H9 (cell line): ENCODE measurements around the gene MMD. TPM values are rescaled to one million over a fixed set of nuclear protein-coding genes. Genes with fewer than 3 reads are reported as not detected.

Experiments
- DNase-seq: peaks from one replicate; pipeline ENCODE4 v3.0.0-alpha.2; 2017
- H2AFZ ChIP-seq: one replicate; pipeline ENCODE4 v1.6.1; 2013; ENCODE audit warnings: mild to moderate bottlenecking, low read length, control low read depth, moderate library complexity
- H2AK5ac ChIP-seq: 2 replicates; pipeline ENCODE4 v1.6.1; 2013; ENCODE audit warnings: low read length, control low read depth, mixed read lengths; ENCODE audit not compliant: insufficient read length
- H2BK120ac ChIP-seq: one replicate; pipeline ENCODE4 v1.6.1; 2013; ENCODE audit warnings: low read depth, mild to moderate bottlenecking, low read length, control low read depth, inconsistent platforms; ENCODE audit not compliant: poor library complexity, severe bottlenecking
- H2BK12ac ChIP-seq: 2 replicates; pipeline ENCODE4 v1.6.1; 2013; ENCODE audit warnings: low read length, control low read depth, mixed read lengths, low read depth; ENCODE audit not compliant: insufficient read length
- H2BK15ac ChIP-seq: 2 replicates; pipeline ENCODE4 v1.6.1; 2013; ENCODE audit warnings: low read depth, low read length, control low read depth
- H2BK20ac ChIP-seq: one replicate; pipeline ENCODE4 v1.6.1; 2013; ENCODE audit warnings: low read depth, mild to moderate bottlenecking, low read length, control low read depth, inconsistent platforms; ENCODE audit not compliant: poor library complexity, severe bottlenecking
- H2BK5ac ChIP-seq: 2 replicates; pipeline ENCODE4 v1.6.1; 2013; ENCODE audit warnings: low read length, control low read depth, mixed read lengths; ENCODE audit not compliant: insufficient read length
- H3K14ac ChIP-seq: 2 replicates; pipeline ENCODE4 v1.6.1; 2013; ENCODE audit warnings: low read length, control low read depth; ENCODE audit not compliant: insufficient read depth
- H3K18ac ChIP-seq: 2 replicates; pipeline ENCODE4 v1.6.1; 2013; ENCODE audit warnings: low read depth, mild to moderate bottlenecking, mixed read lengths, low read length, control low read depth; ENCODE audit not compliant: insufficient read length
- H3K23ac ChIP-seq: 2 replicates; pipeline ENCODE4 v1.6.1; 2013; ENCODE audit warnings: low read length, control low read depth, mixed read lengths, low read depth; ENCODE audit not compliant: insufficient read length
- H3K23me2 ChIP-seq: 2 replicates; pipeline ENCODE4 v1.6.1; 2013; ENCODE audit warnings: low read depth, mild to moderate bottlenecking, mixed read lengths, low read length, control low read depth; ENCODE audit not compliant: insufficient read length, poor library complexity, severe bottlenecking
- H3K27ac ChIP-seq: 2 replicates; pipeline ENCODE4 v1.5.1; 2013; ENCODE audit warnings: low read length, control low read depth, mixed read lengths, low read depth; ENCODE audit not compliant: insufficient read length
- H3K27me3 ChIP-seq: 2 replicates; pipeline ENCODE4 v1.6.1; 2013; ENCODE audit warnings: low read length, control low read depth, inconsistent platforms; ENCODE audit not compliant: insufficient read depth
- H3K4ac ChIP-seq: 2 replicates; pipeline ENCODE4 v1.6.1; 2013; ENCODE audit warnings: low read depth, mild to moderate bottlenecking, control low read depth, inconsistent platforms, low read length, moderate library complexity
- H3K4me1 ChIP-seq: 2 replicates; pipeline ENCODE4 v1.6.1; 2013; ENCODE audit warnings: low read length, control low read depth, inconsistent platforms; ENCODE audit not compliant: insufficient read depth
- H3K4me2 ChIP-seq: 2 replicates; pipeline ENCODE4 v1.6.1; 2013; ENCODE audit warnings: low read length, control low read depth, mixed read lengths; ENCODE audit not compliant: insufficient read length, insufficient read depth
- H3K56ac ChIP-seq: 2 replicates; pipeline ENCODE4 v1.6.1; 2013; ENCODE audit warnings: low read depth, mild to moderate bottlenecking, mixed read lengths, low read length, control low read depth; ENCODE audit not compliant: insufficient read length
- H3K79me1 ChIP-seq: 2 replicates; pipeline ENCODE4 v1.6.1; 2013; ENCODE audit warnings: low read depth, mild to moderate bottlenecking, moderate library complexity, low read length, control low read depth, inconsistent platforms; ENCODE audit not compliant: insufficient read depth, poor library complexity, severe bottlenecking
- H3K79me2 ChIP-seq: 2 replicates; pipeline ENCODE4 v1.6.1; 2013; ENCODE audit warnings: low read length, control low read depth, inconsistent platforms; ENCODE audit not compliant: insufficient read depth
- H3K9ac ChIP-seq: 2 replicates; pipeline ENCODE4 v1.6.1; 2013; ENCODE audit warnings: low read length, control low read depth, mixed read lengths; ENCODE audit not compliant: insufficient read length; ENCODE audit errors: extremely low read depth
- H3K9me3 ChIP-seq: one replicate; pipeline ENCODE4 v1.6.1; 2013; ENCODE audit warnings: low read depth, low read length, inconsistent platforms; ENCODE audit not compliant: control insufficient read depth
- H3T11ph ChIP-seq: one replicate; pipeline ENCODE4 v1.6.1; 2013; ENCODE audit warnings: mild to moderate bottlenecking, low read length, control low read depth, inconsistent platforms
- H4K20me1 ChIP-seq: one replicate; pipeline ENCODE4 v1.6.1; 2013; ENCODE audit not compliant: control insufficient read depth, insufficient read length, insufficient read depth
- H4K5ac ChIP-seq: 2 replicates; pipeline ENCODE4 v1.6.1; 2013; ENCODE audit warnings: low read depth, mild to moderate bottlenecking, mixed read lengths, low read length, control low read depth; ENCODE audit not compliant: insufficient read length
- H4K8ac ChIP-seq: replicated peaks from 2 replicates; pipeline ENCODE4 v1.6.1; 2013; ENCODE audit warnings: low read length, control low read depth, mixed read lengths, low read depth; ENCODE audit not compliant: insufficient read length
- H4K91ac ChIP-seq: 2 replicates; pipeline ENCODE4 v1.6.1; 2013; ENCODE audit warnings: low read depth, mild to moderate bottlenecking, moderate library complexity, mixed read lengths, low read length, control low read depth; ENCODE audit not compliant: insufficient read length
- H3K27ac Mint-ChIP-seq, 3 experiments: 2 replicates in 2 of 3; 3 replicates in 1 of 3; pipeline ENCODE4 v1.8.0; 2020 to 2021; ENCODE audit warnings: mixed read lengths in 3 of 3, mild to moderate bottlenecking in 1 of 3, moderate library complexity in 1 of 3
- H3K27me3 Mint-ChIP-seq: 2 replicates; pipeline ENCODE4 v1.8.0; 2021; ENCODE audit warnings: low read depth, mild to moderate bottlenecking, moderate library complexity, mixed read lengths
- H3K36me3 Mint-ChIP-seq, 3 experiments: 2 replicates in 2 of 3; 3 replicates in 1 of 3; pipeline ENCODE4 v1.8.0; 2020 to 2021; ENCODE audit warnings: low read depth in 3 of 3, mixed read lengths in 3 of 3; ENCODE audit not compliant: insufficient read depth in 1 of 3
- H3K4me1 Mint-ChIP-seq, 2 experiments: 2 replicates each; pipeline ENCODE4 v1.8.0; 2020; ENCODE audit warnings: mixed read lengths in 2 of 2
- H3K4me3 Mint-ChIP-seq, 2 experiments: 2 replicates in 1 of 2; 3 replicates in 1 of 2; pipeline ENCODE4 v1.8.0; 2020 to 2021; ENCODE audit warnings: mild to moderate bottlenecking in 2 of 2, mixed read lengths in 2 of 2, moderate library complexity in 1 of 2
- H3K9me3 Mint-ChIP-seq, 2 experiments: 2 replicates in 1 of 2; 3 replicates in 1 of 2; pipeline ENCODE4 v1.8.0; 2020; ENCODE audit warnings: mild to moderate bottlenecking in 2 of 2, mixed read lengths in 2 of 2, moderate library complexity in 1 of 2
- CTCF ChIP-seq: fragments of 200-600 bp; sonication (generic); conservative IDR thresholded peaks from 3 replicates; pipeline ENCODE4 v1.8.0; 2021; ENCODE audit warnings: antibody characterized with exemption, mild to moderate bottlenecking
- total RNA-seq: library from RNA; stranded (reverse); gene quantifications from 2 replicates; pipeline ENCODE4 v1.2.1, GENCODE V29; 2021

MMD gene
- total RNA-seq, 1 experiment from 2014 or later, result 24.0 TPM

GRCh38 chr17:55416000-55416399 is 5.6 kb downstream of the MMD start:
- H3K79me2 ChIP-seq, result peaks cover 20% of the 10 kb centered on the region; the same call in 1 of the 2 replicates
- H3K36me3 Mint-ChIP-seq, result peaks cover 37 to 58% (median 38%) of the 10 kb centered on the region in 3 experiments
- no peak overlapping the region for H3K4me3 Mint-ChIP-seq

More at GRCh38 chr17:55416000-55416399, 5.6 kb downstream of the MMD start:
- Histone ChIP-seq H3K9ac (no peak overlapping the region), H3K27ac (no peak overlapping the region), H2BK12ac (no peak overlapping the region), H3K9me3 (no peaks in the 10 kb centered on the region), H3K23ac (no peak overlapping the region), H3K23me2 (peaks cover 3% of the 10 kb centered on the region), H3K4ac (no peak overlapping the region), H2BK20ac (no peak overlapping the region), H4K8ac (no peak overlapping the region), H2BK120ac (no peak overlapping the region), H3T11ph (no peak overlapping the region), H2AFZ (no peak overlapping the region), H2AK5ac (no peak overlapping the region), H3K4me2 (no peak overlapping the region), H2BK5ac (no peak overlapping the region), H4K91ac (no peak overlapping the region), H3K14ac (no peak overlapping the region), H3K18ac (no peak overlapping the region), H2BK15ac (no peak overlapping the region), H3K56ac (no peak overlapping the region), H3K27me3 (no peaks in the 10 kb centered on the region), H3K79me1 (peaks cover 12% of the 10 kb centered on the region), H3K4me1 (no peaks in the 10 kb centered on the region; the same call in 1 of the 2 replicates), H4K20me1 (no peaks in the 10 kb centered on the region), H4K5ac (no peak overlapping the region)
- Mint-ChIP-seq H3K27me3 (no peaks in the 10 kb centered on the region), H3K27ac (no peak overlapping the region), H3K4me1 (peaks cover 20 to 32% of the 10 kb centered on the region in 2 experiments), H3K9me3 (peaks cover 0 to 4% of the 10 kb centered on the region in 2 experiments; a peak in 1 of 5 replicates)
- no peak for TF ChIP-seq CTCF
- DNase-seq, result no peak
